Measurements from ENCODE around the gene SORCS2. TPM values are rescaled to one million over a fixed set of nuclear protein-coding genes. Genes with fewer than 3 reads are reported as not detected.

SORCS2 gene
- total RNA-seq, 4 donors from 2014 or later, result 1.1 to 2.5 (median 2.0) TPM

DNA sequence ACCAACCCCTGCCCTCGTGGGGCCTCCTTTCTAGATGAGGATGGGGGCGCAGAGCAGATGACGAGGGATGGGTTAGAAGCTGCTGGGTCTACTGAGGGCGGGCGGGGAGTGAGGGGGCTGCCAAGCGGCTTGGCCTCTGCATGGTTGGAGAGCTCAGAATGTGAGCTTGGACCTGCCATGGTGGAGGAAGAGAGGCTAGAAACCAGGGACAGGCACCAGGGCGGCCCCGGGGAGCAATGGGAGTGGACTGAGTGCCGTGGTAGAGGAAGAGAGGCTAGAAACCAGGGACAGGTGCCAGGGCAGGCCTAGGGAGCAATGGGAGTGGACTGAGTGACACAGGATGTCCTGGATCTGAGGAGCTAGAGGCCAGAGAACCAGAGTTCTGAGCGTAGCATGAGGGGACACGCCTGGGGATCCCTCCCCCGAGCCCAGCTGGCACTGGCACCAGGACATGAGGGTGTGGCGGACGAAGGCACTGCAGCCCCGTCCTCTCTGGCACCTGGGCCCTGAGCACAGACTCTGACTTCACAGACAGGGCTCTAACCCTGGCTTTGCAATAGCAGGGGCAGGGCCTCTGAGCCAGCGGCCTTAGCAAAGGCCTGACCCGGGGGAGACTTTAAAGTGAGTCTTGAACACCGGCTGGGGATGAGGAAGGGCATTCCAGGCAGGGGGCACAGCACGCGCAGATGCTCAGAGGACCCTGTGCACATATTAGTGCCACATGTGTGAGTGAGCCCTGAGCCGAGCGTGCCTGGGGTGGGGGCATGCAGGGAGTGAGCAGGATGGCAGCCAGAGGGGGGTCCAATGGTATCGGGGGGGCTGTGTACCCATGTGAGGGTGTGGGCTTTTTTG lies 456.4 kb downstream of the SORCS2 start:
- no peak for DNase-seq
- WGBS, 2 donors, result 64 to 68% methylated on average over 9 to 17 of the region's 23 CpGs

DNA sequence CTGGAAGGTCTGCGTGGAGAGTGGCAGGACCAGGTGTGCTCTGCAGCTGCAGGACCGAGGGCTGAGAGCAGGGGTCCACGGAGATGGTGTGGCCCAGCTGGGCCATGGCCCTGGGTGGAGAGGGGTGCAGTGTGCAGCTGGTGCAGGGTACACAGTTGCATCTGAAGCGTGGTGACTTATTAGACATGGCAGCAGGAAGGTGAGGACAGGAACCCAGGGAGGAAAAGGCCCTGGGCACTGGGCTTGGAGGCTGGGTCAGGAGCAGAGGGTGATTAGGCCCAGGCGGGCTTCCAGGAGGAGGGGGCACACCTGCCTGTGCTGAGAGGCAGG lies 457.0 kb downstream of the SORCS2 start:
- Histone ChIP-seq H3K4me3 (no peak overlapping the region), H3K27me3 (peaks cover 0 to 17% (median 0%) of the 10 kb centered on the region in 4 donors), H3K4me1 (peaks cover 12 to 53% (median 22%) of the 10 kb centered on the region in 3 donors), H3K27ac (peak overlapping the region in 3 of 4 donors; percentile 19 to 67 (median 55)), H3K36me3 (no peaks in the 10 kb centered on the region), H3K9me3 (peaks cover 0 to 6% (median 3%) of the 10 kb centered on the region in 3 donors)
- WGBS, 2 donors, result 63 to 86% methylated on average over 3 of the region's 5 CpGs
- intact Hi-C loops (cut with DNase I), result no loop called here
- no peak for DNase-seq
- TF ChIP-seq POLR2A (IDR thresholded peaks at IDR 0.05), result no peak
- TF ChIP-seq, protein P1, sequence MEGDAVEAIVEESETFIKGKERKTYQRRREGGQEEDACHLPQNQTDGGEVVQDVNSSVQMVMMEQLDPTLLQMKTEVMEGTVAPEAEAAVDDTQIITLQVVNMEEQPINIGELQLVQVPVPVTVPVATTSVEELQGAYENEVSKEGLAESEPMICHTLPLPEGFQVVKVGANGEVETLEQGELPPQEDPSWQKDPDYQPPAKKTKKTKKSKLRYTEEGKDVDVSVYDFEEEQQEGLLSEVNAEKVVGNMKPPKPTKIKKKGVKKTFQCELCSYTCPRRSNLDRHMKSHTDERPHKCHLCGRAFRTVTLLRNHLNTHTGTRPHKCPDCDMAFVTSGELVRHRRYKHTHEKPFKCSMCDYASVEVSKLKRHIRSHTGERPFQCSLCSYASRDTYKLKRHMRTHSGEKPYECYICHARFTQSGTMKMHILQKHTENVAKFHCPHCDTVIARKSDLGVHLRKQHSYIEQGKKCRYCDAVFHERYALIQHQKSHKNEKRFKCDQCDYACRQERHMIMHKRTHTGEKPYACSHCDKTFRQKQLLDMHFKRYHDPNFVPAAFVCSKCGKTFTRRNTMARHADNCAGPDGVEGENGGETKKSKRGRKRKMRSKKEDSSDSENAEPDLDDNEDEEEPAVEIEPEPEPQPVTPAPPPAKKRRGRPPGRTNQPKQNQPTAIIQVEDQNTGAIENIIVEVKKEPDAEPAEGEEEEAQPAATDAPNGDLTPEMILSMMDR (IDR thresholded peaks at IDR 0.05), result no peak

More for the DNA sequence above, 456.4 kb downstream of the SORCS2 start:
- intact Hi-C loops (cut with DNase I), result no loop called here
- no peak overlapping the region for H3K4me3 ChIP-seq
- peaks cover 12 to 53% (median 22%) of the 10 kb centered on the region in 3 donors for H3K4me1 ChIP-seq
- H3K27me3 ChIP-seq, result peaks cover 0 to 18% (median 0%) of the 10 kb centered on the region in 4 donors
- H3K27ac ChIP-seq, result peak overlapping the region in 3 of 4 donors; percentile 19 to 67 (median 55)
- peaks cover 0 to 10% (median 6%) of the 10 kb centered on the region in 3 donors for H3K9me3 ChIP-seq
- H3K36me3 ChIP-seq, result no peaks in the 10 kb centered on the region
- no peak for TF ChIP-seq POLR2A (IDR thresholded peaks at IDR 0.05)
- TF ChIP-seq, protein P1 (IDR thresholded peaks at IDR 0.05), result no peak

DNA sequence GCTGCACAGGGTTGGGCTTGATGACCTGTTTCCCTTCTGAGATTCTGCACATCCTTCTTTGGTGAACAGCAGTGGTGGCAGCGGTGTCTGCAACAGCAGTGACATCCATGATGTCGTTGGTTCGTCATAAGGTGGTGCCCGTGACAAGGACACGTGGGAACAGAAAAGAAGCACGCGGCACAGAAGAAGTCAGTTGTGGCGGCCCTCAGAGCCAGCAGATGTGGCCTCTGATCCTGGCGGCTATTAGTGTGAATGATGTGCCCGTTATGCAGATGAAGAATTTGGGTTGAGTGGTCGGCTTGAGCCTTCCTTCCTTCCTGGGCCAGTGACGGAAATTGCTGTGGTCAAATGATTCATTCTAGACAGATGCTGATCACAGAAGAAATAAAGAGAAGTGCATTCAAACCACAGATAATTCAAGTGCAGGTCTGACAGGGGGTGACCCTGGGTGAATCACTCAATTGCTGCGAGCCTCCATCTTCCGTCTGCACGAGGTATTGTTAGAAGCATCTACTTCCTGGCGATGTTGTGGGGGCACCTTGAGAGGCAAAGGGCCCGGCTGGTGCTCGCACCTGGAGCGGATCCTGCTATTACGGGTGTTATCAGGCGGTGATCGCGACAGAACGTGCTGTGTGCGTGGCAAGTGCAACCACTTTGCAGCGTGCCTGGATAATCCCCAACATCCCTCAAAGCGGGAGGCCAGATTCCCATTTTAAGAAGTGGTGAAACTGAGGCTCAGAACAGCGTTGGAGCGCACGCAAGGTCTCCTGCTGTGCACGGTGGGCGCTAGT lies 457.6 kb downstream of the SORCS2 start:
- H3K27ac ChIP-seq, result peak overlapping the region in 3 of 4 donors; percentile 19 to 67 (median 55)
- no peak for DNase-seq

DNA sequence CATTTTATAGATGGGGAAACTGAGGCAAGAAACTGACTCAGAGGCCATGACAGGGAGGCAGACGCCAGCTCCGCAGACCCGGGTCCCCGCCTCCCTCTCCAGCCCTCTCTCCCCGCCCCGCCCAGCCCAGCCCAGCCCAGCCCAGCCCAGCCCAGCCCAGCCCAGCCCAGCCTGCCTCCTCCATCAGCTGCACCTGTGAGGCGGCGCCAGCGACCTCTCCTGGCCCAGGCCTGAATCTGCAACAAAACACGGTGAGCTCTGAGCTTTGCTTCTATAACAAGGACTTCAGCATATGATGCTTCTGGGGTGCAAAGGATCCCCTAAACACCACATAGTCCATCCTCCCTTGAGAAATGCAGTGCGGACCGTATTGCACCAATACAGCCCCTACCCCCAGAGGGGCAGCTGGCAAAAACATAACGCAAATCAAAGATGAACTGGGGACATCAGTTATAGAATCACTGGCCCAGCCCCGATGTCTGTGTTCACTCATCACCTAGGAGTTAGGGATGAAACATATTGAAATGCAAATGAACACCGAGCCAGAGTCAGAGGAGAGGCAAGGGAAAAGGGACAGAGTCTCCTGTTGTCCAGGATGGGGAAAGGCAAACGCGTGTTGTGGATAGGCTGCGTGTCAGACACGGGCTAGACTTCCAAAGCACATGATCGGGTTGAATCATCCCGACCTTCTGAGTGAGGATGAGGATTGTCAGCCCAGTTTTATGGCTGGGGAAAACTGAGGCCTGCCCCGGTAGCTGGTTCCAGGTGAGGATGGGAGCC lies 458.5 kb downstream of the SORCS2 start:
- no peaks in the 10 kb centered on the region for H3K9me3 ChIP-seq
- TF ChIP-seq, protein P1 (IDR thresholded peaks at IDR 0.05), result peak in 2 of 6 experiments; percentile 9 to 14
- TF ChIP-seq POLR2A (IDR thresholded peaks at IDR 0.05), result no peak
- WGBS, 2 donors, result 50 to 56% methylated on average over 11 to 12 of the region's 22 CpGs

More for the DNA sequence above, 457.6 kb downstream of the SORCS2 start:
- H3K27me3 ChIP-seq, result peaks cover 0 to 21% (median 0%) of the 10 kb centered on the region in 4 donors
- WGBS, 2 donors, result 67 to 75% methylated on average over 22 to 32 of the region's 32 CpGs
- H3K4me3 ChIP-seq, result no peak overlapping the region
- H3K36me3 ChIP-seq, result no peaks in the 10 kb centered on the region
- H3K4me1 ChIP-seq, result peaks cover 12 to 58% (median 22%) of the 10 kb centered on the region in 3 donors
- peaks cover 0 to under 1% (median 0%) of the 10 kb centered on the region in 3 donors for H3K9me3 ChIP-seq
- intact Hi-C loops (cut with DNase I), result no loop called here
- no peak for TF ChIP-seq POLR2A (IDR thresholded peaks at IDR 0.05)
- TF ChIP-seq, protein P1 (IDR thresholded peaks at IDR 0.05), result no peak

More for the DNA sequence above, 458.5 kb downstream of the SORCS2 start:
- H3K36me3 ChIP-seq, result no peaks in the 10 kb centered on the region
- peaks cover 12 to 65% (median 22%) of the 10 kb centered on the region in 3 donors for H3K4me1 ChIP-seq
- H3K4me3 ChIP-seq, result no peak overlapping the region
- DNase-seq, result no peak
- H3K27ac ChIP-seq, result peak overlapping the region in 2 of 4 donors; percentile 0 to 55
- H3K27me3 ChIP-seq, result peaks cover 0 to 30% (median 0%) of the 10 kb centered on the region in 4 donors
- intact Hi-C loops (cut with DNase I), result no loop called here

All from esophagus squamous epithelium (tissue), 5 donors.